ENCODE data around the gene UGCG. TPM values are rescaled to one million over a fixed set of nuclear protein-coding genes. Genes with fewer than 3 reads are reported as not detected.

Gene UGCG
- total and polyA plus RNA-seq, 3 donors from 2014 or later, result 13.3 to 38.6 (median 29.0) TPM

DNA sequence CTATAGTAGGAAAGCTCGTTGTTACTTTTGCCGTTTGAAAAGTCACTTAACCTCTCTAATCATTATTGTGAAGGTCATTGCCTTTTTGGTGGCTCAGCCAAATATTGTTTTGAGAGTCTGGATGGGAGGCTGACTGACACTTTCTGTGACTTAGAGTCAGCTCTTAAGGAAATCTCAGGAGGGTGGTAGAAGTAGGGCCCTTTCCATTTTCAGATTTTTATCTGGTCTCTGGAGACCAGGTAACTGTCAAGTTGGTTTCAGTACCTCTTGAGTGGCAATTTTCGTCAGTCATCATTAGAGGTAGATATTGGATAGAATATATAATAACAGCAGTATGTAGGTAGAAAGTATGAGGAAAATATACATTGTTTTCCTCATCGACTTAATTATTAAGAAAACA, 23.3 kb downstream of the UGCG start:
- H3K9me3 ChIP-seq, result no peaks in the 10 kb centered on the region
- DNase-seq, result no peak
- TF ChIP-seq POLR2A (IDR thresholded peaks at IDR 0.05), result no peak
- TF ChIP-seq, protein P1, sequence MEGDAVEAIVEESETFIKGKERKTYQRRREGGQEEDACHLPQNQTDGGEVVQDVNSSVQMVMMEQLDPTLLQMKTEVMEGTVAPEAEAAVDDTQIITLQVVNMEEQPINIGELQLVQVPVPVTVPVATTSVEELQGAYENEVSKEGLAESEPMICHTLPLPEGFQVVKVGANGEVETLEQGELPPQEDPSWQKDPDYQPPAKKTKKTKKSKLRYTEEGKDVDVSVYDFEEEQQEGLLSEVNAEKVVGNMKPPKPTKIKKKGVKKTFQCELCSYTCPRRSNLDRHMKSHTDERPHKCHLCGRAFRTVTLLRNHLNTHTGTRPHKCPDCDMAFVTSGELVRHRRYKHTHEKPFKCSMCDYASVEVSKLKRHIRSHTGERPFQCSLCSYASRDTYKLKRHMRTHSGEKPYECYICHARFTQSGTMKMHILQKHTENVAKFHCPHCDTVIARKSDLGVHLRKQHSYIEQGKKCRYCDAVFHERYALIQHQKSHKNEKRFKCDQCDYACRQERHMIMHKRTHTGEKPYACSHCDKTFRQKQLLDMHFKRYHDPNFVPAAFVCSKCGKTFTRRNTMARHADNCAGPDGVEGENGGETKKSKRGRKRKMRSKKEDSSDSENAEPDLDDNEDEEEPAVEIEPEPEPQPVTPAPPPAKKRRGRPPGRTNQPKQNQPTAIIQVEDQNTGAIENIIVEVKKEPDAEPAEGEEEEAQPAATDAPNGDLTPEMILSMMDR (IDR thresholded peaks at IDR 0.05), result no peak
- H3K4me3 ChIP-seq, result no peak overlapping the region
- 62 to 68% methylated on average over 4 of the region's 4 CpGs for WGBS, 2 donors
- H3K27ac ChIP-seq, result no peak overlapping the region
- intact Hi-C loops (cut with DNase I; ENCODE audit: low total_unique reads), result no loop called here
- H3K4me1 ChIP-seq, result peaks cover 2% of the 10 kb centered on the region
- H3K27me3 ChIP-seq, result no peaks in the 10 kb centered on the region
- H3K36me3 ChIP-seq (ENCODE audit: low read depth, missing control alignments), result no peaks in the 10 kb centered on the region

DNA sequence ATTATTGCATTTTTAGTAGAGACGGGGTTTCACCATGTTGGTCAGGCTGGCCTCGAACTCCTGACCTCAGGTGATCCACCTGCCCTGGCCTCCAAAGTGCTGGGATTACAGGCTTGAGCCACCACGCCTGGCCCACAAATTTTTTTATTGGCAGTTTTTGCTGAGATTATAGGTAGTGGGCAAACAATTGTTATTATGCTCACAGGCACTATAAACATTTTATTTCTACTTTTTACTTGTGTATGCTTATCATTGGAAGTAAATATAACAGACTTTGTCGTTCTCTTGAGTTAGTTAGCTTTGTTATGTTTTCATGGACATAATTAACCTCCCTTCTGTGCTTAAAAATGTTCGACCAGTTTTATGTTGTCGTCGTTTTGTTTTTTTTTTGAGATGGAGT, 23.9 kb downstream of the UGCG start:
- TF ChIP-seq, protein P1 (IDR thresholded peaks at IDR 0.05), result no peak
- TF ChIP-seq POLR2A (IDR thresholded peaks at IDR 0.05), result no peak
- H3K9me3 ChIP-seq, result no peaks in the 10 kb centered on the region
- H3K4me1 ChIP-seq, result no peaks in the 10 kb centered on the region
- 85 to 91% methylated on average over 7 of the region's 7 CpGs for WGBS, 2 donors
- intact Hi-C loops (cut with DNase I; ENCODE audit: low total_unique reads), result no loop called here
- H3K27ac ChIP-seq, result no peak overlapping the region
- H3K27me3 ChIP-seq, result no peaks in the 10 kb centered on the region
- DNase-seq, result no peak
- H3K4me3 ChIP-seq, result no peak overlapping the region
- H3K36me3 ChIP-seq (ENCODE audit: low read depth, missing control alignments), result no peaks in the 10 kb centered on the region

DNA sequence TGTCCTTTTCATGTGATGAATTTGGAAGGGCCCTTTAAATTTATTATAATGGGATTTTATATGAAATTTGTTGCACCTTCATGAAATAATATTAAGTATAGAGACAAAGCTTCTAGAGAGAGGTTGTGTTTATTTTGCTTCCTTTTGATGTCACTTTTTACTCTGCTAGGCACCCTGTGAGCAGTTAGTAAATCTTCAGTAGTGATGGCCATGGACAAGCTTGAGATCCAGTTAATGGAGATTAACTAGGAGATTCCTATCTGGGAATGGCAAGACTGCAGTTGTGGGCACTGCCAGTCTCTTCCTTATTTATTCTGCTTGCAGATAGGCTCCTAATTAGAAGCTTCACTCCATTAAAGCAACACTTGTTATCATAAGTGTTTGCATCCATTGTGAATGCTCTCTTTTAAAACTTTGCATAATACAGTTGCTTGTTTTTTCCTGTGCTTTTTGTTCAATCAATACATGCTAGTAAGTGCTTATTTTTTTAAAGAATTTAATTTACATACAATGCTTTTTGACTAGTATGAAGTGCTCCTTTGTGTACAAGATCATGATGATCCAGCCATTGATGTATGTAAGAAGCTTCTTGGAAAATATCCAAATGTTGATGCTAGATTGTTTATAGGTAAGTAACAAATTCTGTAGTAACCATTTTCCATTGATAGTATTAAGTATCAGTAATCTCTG, 25.9 kb downstream of the UGCG start:
- Histone ChIP-seq H3K27me3 (no peaks in the 10 kb centered on the region), H3K4me3 (no peak overlapping the region), H3K4me1 (no peaks in the 10 kb centered on the region), H3K27ac (no peak overlapping the region), H3K36me3 (ENCODE audit: low read depth, missing control alignments) (no peaks in the 10 kb centered on the region), H3K9me3 (no peaks in the 10 kb centered on the region)
- intact Hi-C loops (cut with DNase I; ENCODE audit: low total_unique reads), result no loop called here
- TF ChIP-seq, protein P1 (IDR thresholded peaks at IDR 0.05), result no peak
- no peak for TF ChIP-seq POLR2A (IDR thresholded peaks at IDR 0.05)
- no peak for DNase-seq

DNA sequence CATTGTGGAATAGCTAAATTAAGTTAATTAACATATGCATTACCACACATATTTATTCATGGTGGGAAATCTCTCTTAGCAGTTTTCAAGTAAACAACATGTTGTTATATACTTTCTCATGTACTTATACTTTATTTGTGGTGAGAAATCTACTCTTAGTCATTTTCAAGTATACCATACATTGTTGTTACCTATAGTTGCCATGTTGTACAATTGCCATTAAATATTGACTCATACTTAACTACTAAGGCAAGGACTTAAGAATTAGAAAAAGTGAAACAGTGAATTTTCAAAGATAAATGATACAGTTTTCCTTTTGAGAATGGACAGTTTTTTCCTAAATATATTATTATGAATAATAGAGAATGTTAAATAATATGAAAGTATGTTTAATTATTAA, 27.7 kb downstream of the UGCG start:
- H3K36me3 ChIP-seq (ENCODE audit: low read depth, missing control alignments), result no peaks in the 10 kb centered on the region
- intact Hi-C loops (cut with DNase I; ENCODE audit: low total_unique reads), result no loop called here

More for the DNA sequence above, 27.7 kb downstream of the UGCG start:
- Histone ChIP-seq H3K4me1 (no peaks in the 10 kb centered on the region), H3K27me3 (no peaks in the 10 kb centered on the region), H3K4me3 (no peak overlapping the region), H3K9me3 (no peaks in the 10 kb centered on the region), H3K27ac (no peak overlapping the region)
- DNase-seq, result no peak
- TF ChIP-seq POLR2A (IDR thresholded peaks at IDR 0.05), result no peak
- TF ChIP-seq, protein P1 (IDR thresholded peaks at IDR 0.05), result no peak

All from testis (tissue), 3 donors.